Dedifferentiated amniotic fluid mesenchymal stem cell (primary cell): ENCODE measurements around the gene CLDN7.

ENCODE experiments used
- DNase-seq: peaks from one replicate; pipeline ENCODE4 v3.0.0-alpha.2; 2016; ENCODE audit errors: extremely low spot score

The CLDN7 gene

GRCh38 chr17:7220593-7221277 is 41.5 kb downstream of the CLDN7 start:
- DNase-seq, result no peak

- DNase-seq, result peak; percentile 87
Measured at GRCh38 chr17:7219812-7220592, 42.3 kb downstream of the CLDN7 start, which contains the start of the genes ACADVL and DLG4. Gene ACADVL, plus strand, starts transcription at chr17:7219938. Its CDS starts 47 bp downstream, at chr17:7219985. Gene DLG4, minus strand, starts transcription at chr17:7219836.

- DNase-seq, result no peak
Measured at GRCh38 chr17:7219229-7219811, 43.0 kb downstream of the CLDN7 start.

GRCh38 chr17:7218758-7219157 is 43.5 kb downstream of the CLDN7 start:
- DNase-seq, result no peak

- DNase-seq, result no peak
Measured at GRCh38 chr17:7218166-7218565, 44.1 kb downstream of the CLDN7 start.

- DNase-seq, result peak; percentile 57
Measured at GRCh38 chr17:7217113-7217987, 44.9 kb downstream of the CLDN7 start.

GRCh38 chr17:7216242-7217112 is 45.8 kb downstream of the CLDN7 start:
- DNase-seq, result no peak

GRCh38 chr17:7215652-7216180 is 46.6 kb downstream of the CLDN7 start:
- no peak for DNase-seq

- DNase-seq, result no peak
Measured at GRCh38 chr17:7215136-7215638, 47.1 kb downstream of the CLDN7 start.

- peak; percentile 94 for DNase-seq
Measured at GRCh38 chr17:7214300-7215135, 47.8 kb downstream of the CLDN7 start.

GRCh38 chr17:7213895-7214299 is 48.4 kb downstream of the CLDN7 start:
- peak; percentile 21 for DNase-seq

- DNase-seq, result no peak
Measured at GRCh38 chr17:7211491-7212273, 50.6 kb downstream of the CLDN7 start.
